Esophagus squamous epithelium (tissue), 4 donors: Measurements from ENCODE around the gene PRR33.

ENCODE experiments used
- POLR2A ChIP-seq, 4 donors: fragments of 450-650 bp; IDR thresholded peaks; one replicate each; pipeline ENCODE4 v1.6.1; 2017; ENCODE audit warnings: antibody characterized with exemption in 4 of 4, mild to moderate bottlenecking in 4 of 4, moderate library complexity in 3 of 4
- TF ChIP-seq, protein P1 (sequence below), 6 experiments: fragments of 450-650 bp in 4 of 6; fragments of 200-600 bp in 2 of 6; sonication (generic) in 2 of 6; IDR thresholded peaks; one replicate each; pipeline ENCODE4 v1.5.1; 2016 to 2019; ENCODE audit warnings: antibody characterized with exemption in 6 of 6, mild to moderate bottlenecking in 4 of 6, moderate library complexity in 4 of 6

DNA sequence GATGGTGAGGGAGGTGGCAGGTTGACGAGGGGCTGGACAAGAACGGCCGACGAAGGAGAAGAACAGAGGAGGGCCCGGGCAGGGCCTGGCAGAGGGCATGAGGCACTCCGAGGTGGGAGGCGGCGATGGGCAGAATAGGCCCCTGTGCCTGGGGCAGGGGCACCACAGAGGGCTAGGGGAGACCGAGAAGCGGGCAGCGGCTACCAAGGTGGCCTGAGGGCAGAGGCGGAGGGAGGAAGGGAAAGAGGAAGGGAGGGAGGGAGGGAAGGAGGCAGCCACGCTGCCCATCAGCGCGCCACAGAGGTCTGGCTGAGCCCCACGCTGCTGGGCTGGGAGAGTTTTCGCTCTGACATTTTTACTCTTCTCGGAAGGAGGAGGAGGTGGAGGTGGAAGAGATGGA is 27.5 kb downstream of the PRR33 start:
- TF ChIP-seq POLR2A (IDR thresholded peaks at IDR 0.05), result no peak
- TF ChIP-seq, protein P1, sequence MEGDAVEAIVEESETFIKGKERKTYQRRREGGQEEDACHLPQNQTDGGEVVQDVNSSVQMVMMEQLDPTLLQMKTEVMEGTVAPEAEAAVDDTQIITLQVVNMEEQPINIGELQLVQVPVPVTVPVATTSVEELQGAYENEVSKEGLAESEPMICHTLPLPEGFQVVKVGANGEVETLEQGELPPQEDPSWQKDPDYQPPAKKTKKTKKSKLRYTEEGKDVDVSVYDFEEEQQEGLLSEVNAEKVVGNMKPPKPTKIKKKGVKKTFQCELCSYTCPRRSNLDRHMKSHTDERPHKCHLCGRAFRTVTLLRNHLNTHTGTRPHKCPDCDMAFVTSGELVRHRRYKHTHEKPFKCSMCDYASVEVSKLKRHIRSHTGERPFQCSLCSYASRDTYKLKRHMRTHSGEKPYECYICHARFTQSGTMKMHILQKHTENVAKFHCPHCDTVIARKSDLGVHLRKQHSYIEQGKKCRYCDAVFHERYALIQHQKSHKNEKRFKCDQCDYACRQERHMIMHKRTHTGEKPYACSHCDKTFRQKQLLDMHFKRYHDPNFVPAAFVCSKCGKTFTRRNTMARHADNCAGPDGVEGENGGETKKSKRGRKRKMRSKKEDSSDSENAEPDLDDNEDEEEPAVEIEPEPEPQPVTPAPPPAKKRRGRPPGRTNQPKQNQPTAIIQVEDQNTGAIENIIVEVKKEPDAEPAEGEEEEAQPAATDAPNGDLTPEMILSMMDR (IDR thresholded peaks at IDR 0.05), result no peak
